GM12891 (cell line): ENCODE measurements around the gene PRSS35.
"Not testable (repeated sequence)": the region's sequence is repeated elsewhere in the genome, so short reads cannot be mapped to it uniquely, and the experiment has no call there.

Source experiments
- DNase-seq: peaks from one replicate; pipeline ENCODE4 v3.0.0; 2011; ENCODE audit warnings: low spot score; ENCODE audit not compliant: insufficient read length
- FAIRE-seq: peaks from 2 replicates; lab custom pipeline; 2011; peaks lifted over from hg19 to GRCh38; lab: Jason Lieb, UNC
- PAX5 ChIP-seq: IDR thresholded peaks from 2 replicates; pipeline ENCODE4 v1.6.1; 2011; ENCODE audit warnings: low read length, moderate library complexity, mild to moderate bottlenecking; ENCODE audit not compliant: insufficient read depth, severe bottlenecking
- POLR2A ChIP-seq: IDR thresholded peaks from 2 replicates; pipeline ENCODE4 v1.6.1; 2011; ENCODE audit warnings: low read depth, low read length, control low read depth
- POLR2AphosphoS5 ChIP-seq: IDR thresholded peaks from 2 replicates; pipeline ENCODE4 v1.6.1; 2011; ENCODE audit warnings: low read depth, low read length, control low read depth
- POU2F2 ChIP-seq: IDR thresholded peaks from 2 replicates; pipeline ENCODE4 v1.6.1; 2011; ENCODE audit warnings: low read depth, mild to moderate bottlenecking, control low read depth, low read length, moderate library complexity
- SPI1 ChIP-seq: IDR thresholded peaks from 2 replicates; pipeline ENCODE4 v1.6.1; 2011; ENCODE audit warnings: low read depth, low read length, control low read depth
- TAF1 ChIP-seq: IDR thresholded peaks from 2 replicates; pipeline ENCODE4 v1.6.1; 2011; ENCODE audit warnings: low read depth, low read length, control low read depth

Gene PRSS35

GRCh38 chr6:83556871-83557270 is 44.5 kb downstream of the PRSS35 start:
- no peak for DNase-seq
- FAIRE-seq = no peak
- TF ChIP-seq TAF1 (no peak), POLR2AphosphoS5 (no peak)

GRCh38 chr6:83558975-83559374 is 46.6 kb downstream of the PRSS35 start:
- FAIRE-seq = no peak
- TF ChIP-seq POU2F2 = no peak
- no peak for TF ChIP-seq SPI1
- no peak for TF ChIP-seq TAF1
- TF ChIP-seq POLR2AphosphoS5 = no peak
- no peak for TF ChIP-seq PAX5
- no peak for TF ChIP-seq POLR2A

GRCh38 chr6:83571663-83572185 is 59.4 kb downstream of the PRSS35 start:
- not testable (repeated sequence) for FAIRE-seq, DNase-seq

More at GRCh38 chr6:83558975-83559374, 46.6 kb downstream of the PRSS35 start:
- DNase-seq = no peak

- DNase-seq (no peak), FAIRE-seq (no peak)
- TF ChIP-seq POU2F2 (no peak), PAX5 (no peak), POLR2AphosphoS5 (no peak), POLR2A (no peak), SPI1 (no peak), TAF1 (no peak)
These were observed 62.4 kb downstream of the PRSS35 start for GRCh38 chr6:83574783-83575182.
